DOHH2 (cell line): ENCODE results near the gene SMTN.
"Not testable (repeated sequence)": the region's sequence is repeated elsewhere in the genome, so short reads cannot be mapped to it uniquely, and the experiment has no call there.

Experiments
- H3F3A ChIP-seq: fragments of 200-600 bp; sonication (generic), shearing (Covaris generic); 2 replicates; pipeline ENCODE4 v1.6.0; 2016; ENCODE audit warnings: antibody characterized with exemption, mild to moderate bottlenecking; ENCODE audit not compliant: control insufficient read depth, insufficient read depth
- H3K27ac ChIP-seq: fragments of 200-600 bp; sonication (generic); 2 replicates; pipeline ENCODE4 v1.5.1; 2014; ENCODE audit warnings: low read depth, mild to moderate bottlenecking, low read length, moderate library complexity
- H3K27me3 ChIP-seq: fragments of 200-600 bp; sonication (generic); 2 replicates; pipeline ENCODE4 v1.6.1; 2014; ENCODE audit warnings: mild to moderate bottlenecking, low read length, mixed read lengths; ENCODE audit not compliant: control insufficient read depth
- H3K36me3 ChIP-seq: fragments of 200-600 bp; sonication (generic); 2 replicates; pipeline ENCODE4 v1.6.1; 2014; ENCODE audit warnings: mild to moderate bottlenecking, low read length, moderate library complexity, mixed read lengths; ENCODE audit not compliant: control insufficient read depth
- H3K4me1 ChIP-seq: fragments of 200-600 bp; sonication (generic); 2 replicates; pipeline ENCODE4 v1.6.1; 2014; ENCODE audit warnings: mild to moderate bottlenecking, low read length, mixed read lengths; ENCODE audit not compliant: control insufficient read depth
- H3K4me2 ChIP-seq: fragments of 200-600 bp; sonication (generic); 2 replicates; pipeline ENCODE4 v1.6.0; 2014; ENCODE audit warnings: mild to moderate bottlenecking, low read length, moderate library complexity
- H3K4me3 ChIP-seq: fragments of 200-600 bp; sonication (generic); 2 replicates; pipeline ENCODE4 v1.5.1; 2014; ENCODE audit warnings: mild to moderate bottlenecking, low read length, mixed read lengths
- H3K79me2 ChIP-seq: fragments of 200-600 bp; sonication (generic); 2 replicates; pipeline ENCODE4 v1.6.1; 2014; ENCODE audit warnings: mild to moderate bottlenecking, low read length, mixed read lengths; ENCODE audit not compliant: control insufficient read depth
- H3K9me2 ChIP-seq: fragments of 200-600 bp; sonication (generic); replicated peaks from 2 replicates; pipeline ENCODE4 v1.6.1; 2014; ENCODE audit warnings: mild to moderate bottlenecking, low read length, mixed read lengths; ENCODE audit not compliant: control insufficient read depth
- H3K9me3 ChIP-seq: fragments of 200-600 bp; sonication (generic); 2 replicates; pipeline ENCODE4 v1.6.1; 2014; ENCODE audit warnings: antibody characterized with exemption, low read length, mixed read lengths; ENCODE audit not compliant: control insufficient read depth, insufficient read depth
- H4K20me1 ChIP-seq: fragments of 200-600 bp; sonication (generic); 2 replicates; pipeline ENCODE4 v1.6.0; 2014; ENCODE audit warnings: low read depth, mild to moderate bottlenecking, antibody characterized with exemption, low read length, moderate library complexity; ENCODE audit not compliant: control insufficient read depth, insufficient read depth
- CTCF ChIP-seq: fragments of 200-600 bp; sonication (generic); IDR thresholded peaks from one replicate; pipeline ENCODE4 v1.5.1; 2014; ENCODE audit warnings: antibody characterized with exemption, mild to moderate bottlenecking, low read depth, low read length; ENCODE audit not compliant: poor library complexity, severe bottlenecking
- EZH2phosphoT487 ChIP-seq: fragments of 200-600 bp; sonication (generic); IDR thresholded peaks from 2 replicates; pipeline ENCODE4 v1.6.1; 2017; ENCODE audit warnings: borderline replicate concordance, mild to moderate bottlenecking, antibody characterized with exemption, low read length, moderate library complexity, mixed read lengths

SMTN gene

GRCh38 chr22:31077681-31078080 lies 3.4 kb upstream of the SMTN start:
- Histone ChIP-seq H3K9me2 (no peaks in the 10 kb centered on the region), H3K79me2 (no peaks in the 10 kb centered on the region), H3F3A (no peaks in the 10 kb centered on the region), H3K27me3 (no peaks in the 10 kb centered on the region), H4K20me1 (no peaks in the 10 kb centered on the region), H3K9me3 (no peaks in the 10 kb centered on the region), H3K4me1 (peaks cover 28% of the 10 kb centered on the region), H3K36me3 (no peaks in the 10 kb centered on the region), H3K4me3 (no peak overlapping the region), H3K4me2 (no peak overlapping the region), H3K27ac (no peak overlapping the region)
- TF ChIP-seq EZH2phosphoT487 (no peak), CTCF (no peak)

DNA sequence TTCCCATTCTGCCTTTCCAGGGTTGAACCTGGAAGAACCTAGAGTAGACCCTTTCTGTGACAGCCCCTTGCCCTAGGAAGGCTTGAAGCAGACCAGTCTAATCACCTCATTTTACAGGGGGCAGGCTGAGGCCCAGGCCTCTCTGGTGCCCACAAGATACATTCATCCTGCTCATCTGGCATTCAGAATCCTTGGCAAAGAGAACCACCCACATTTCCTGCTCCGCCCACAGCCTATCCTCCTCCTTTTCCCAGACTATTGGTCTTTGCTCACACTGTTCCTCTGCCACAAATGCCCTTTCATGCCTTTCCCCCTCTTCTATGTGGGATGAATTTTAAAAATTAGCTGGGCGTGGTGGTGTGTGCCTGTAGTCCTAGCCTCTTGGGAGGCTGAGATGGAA lies 2.7 kb upstream of the SMTN start:
- H3K27ac ChIP-seq, H3K79me2 ChIP-seq, H3K9me2 ChIP-seq, H4K20me1 ChIP-seq, H3F3A ChIP-seq, H3K9me3 ChIP-seq, H3K36me3 ChIP-seq, H3K4me2 ChIP-seq, H3K27me3 ChIP-seq, H3K4me3 ChIP-seq: not testable (repeated sequence)
- peaks cover 35% of the 10 kb centered on the region for H3K4me1 ChIP-seq

DNA sequence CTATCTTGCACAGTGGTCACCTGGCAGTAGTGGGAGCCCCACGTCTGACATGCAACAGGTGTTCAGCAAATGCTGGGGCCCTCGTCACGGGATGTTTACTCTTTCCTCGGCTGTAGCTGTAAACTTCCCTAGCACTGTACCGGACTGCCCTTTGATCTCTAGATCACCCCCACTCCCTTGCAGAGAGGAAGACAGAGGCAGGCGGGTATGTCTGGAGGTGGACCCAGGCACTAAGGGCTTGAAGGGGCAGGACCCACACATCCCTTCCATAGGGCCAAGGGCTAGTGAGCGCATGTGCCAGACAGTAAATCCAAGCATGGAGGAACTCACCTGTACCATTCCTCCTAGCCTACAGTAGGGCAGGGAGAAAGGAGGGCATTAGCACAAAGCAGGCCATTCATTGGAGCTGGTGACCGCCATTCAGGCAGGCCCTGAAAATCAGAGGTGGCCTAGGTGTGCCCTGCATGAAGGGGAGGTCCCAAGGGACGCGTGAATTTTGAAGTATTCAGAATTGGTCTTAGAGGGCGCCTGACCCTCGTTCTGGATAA lies 1.9 kb upstream of the SMTN start:
- Histone ChIP-seq H3K9me2 (no peaks in the 10 kb centered on the region), H3F3A (0 out of 2 replicates have a peak, but pooled peaks cover 4% of the 10 kb centered on the region), H3K36me3 (no peaks in the 10 kb centered on the region), H3K27ac (no peak overlapping the region), H4K20me1 (no peaks in the 10 kb centered on the region), H3K9me3 (no peaks in the 10 kb centered on the region), H3K4me3 (no peak overlapping the region), H3K79me2 (peaks cover 15% of the 10 kb centered on the region), H3K27me3 (no peaks in the 10 kb centered on the region), H3K4me2 (0 out of 2 replicates have a peak overlapping the region, but pooled peaks have one; percentile 13), H3K4me1 (peaks cover 43% of the 10 kb centered on the region)
- no peak for TF ChIP-seq EZH2phosphoT487
- no peak for TF ChIP-seq CTCF

GRCh38 chr22:31080164-31080847 lies 812 bp upstream of the SMTN start:
- H4K20me1 ChIP-seq: no peaks in the 10 kb centered on the region
- H3K4me3 ChIP-seq: peak overlapping the region; percentile 84
- peaks cover 46% of the 10 kb centered on the region for H3K4me1 ChIP-seq
- H3F3A ChIP-seq: 0 out of 2 replicates have a peak, but pooled peaks cover 4% of the 10 kb centered on the region
- no peaks in the 10 kb centered on the region for H3K27me3 ChIP-seq
- H3K9me3 ChIP-seq: no peaks in the 10 kb centered on the region
- H3K27ac ChIP-seq: no peak overlapping the region
- peak overlapping the region; percentile 98 for H3K4me2 ChIP-seq
- H3K9me2 ChIP-seq: no peaks in the 10 kb centered on the region
- peaks cover 19% of the 10 kb centered on the region for H3K79me2 ChIP-seq
- TF ChIP-seq CTCF (no peak), EZH2phosphoT487 (no peak)
- 0 out of 2 replicates have a peak, but pooled peaks cover 3% of the 10 kb centered on the region for H3K36me3 ChIP-seq
